Measurements from ENCODE around the gene COMMD10. TPM values are rescaled to one million over a fixed set of nuclear protein-coding genes. Genes with fewer than 3 reads are reported as not detected.
A peak's percentile ranks its signal among the peaks of the same experiment; 100 is the strongest.

COMMD10 gene
- total RNA-seq, 1 experiment from 2014 or later = 39.8 TPM

GRCh38 chr5:116137544-116138378 lies 52.9 kb downstream of the COMMD10 start:
- TF ChIP-seq, protein P1, sequence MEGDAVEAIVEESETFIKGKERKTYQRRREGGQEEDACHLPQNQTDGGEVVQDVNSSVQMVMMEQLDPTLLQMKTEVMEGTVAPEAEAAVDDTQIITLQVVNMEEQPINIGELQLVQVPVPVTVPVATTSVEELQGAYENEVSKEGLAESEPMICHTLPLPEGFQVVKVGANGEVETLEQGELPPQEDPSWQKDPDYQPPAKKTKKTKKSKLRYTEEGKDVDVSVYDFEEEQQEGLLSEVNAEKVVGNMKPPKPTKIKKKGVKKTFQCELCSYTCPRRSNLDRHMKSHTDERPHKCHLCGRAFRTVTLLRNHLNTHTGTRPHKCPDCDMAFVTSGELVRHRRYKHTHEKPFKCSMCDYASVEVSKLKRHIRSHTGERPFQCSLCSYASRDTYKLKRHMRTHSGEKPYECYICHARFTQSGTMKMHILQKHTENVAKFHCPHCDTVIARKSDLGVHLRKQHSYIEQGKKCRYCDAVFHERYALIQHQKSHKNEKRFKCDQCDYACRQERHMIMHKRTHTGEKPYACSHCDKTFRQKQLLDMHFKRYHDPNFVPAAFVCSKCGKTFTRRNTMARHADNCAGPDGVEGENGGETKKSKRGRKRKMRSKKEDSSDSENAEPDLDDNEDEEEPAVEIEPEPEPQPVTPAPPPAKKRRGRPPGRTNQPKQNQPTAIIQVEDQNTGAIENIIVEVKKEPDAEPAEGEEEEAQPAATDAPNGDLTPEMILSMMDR (IDR thresholded peaks at IDR 0.05; ENCODE audit: unreplicated experiment) = peak; percentile 70
- DNase-seq = peak; percentile 36
- H3K36me3 Mint-ChIP-seq (ENCODE audit: insufficient read depth, unreplicated experiment) = no peaks in the 10 kb centered on the region
- no peak overlapping the region for H3K27ac Mint-ChIP-seq (ENCODE audit: unreplicated experiment)
- intact Hi-C loops (cut with micrococcal nuclease; ENCODE audit: unreplicated experiment) = loop anchor here (2.0 to 10.0 kb wide), 8 partner anchors 135 to 1317 kb away; partner anchors contain the start of gene SEMA6A
- no TSS peak for BruUV-seq (replicated peaks)
- CTCF ChIA-PET = no interaction called here
- no peaks in the 10 kb centered on the region for H3K9me3 Mint-ChIP-seq (ENCODE audit: low read depth, unreplicated experiment)
- no peaks in the 10 kb centered on the region for H3K27me3 Mint-ChIP-seq (ENCODE audit: unreplicated experiment)
- no peak overlapping the region for H3K4me3 Mint-ChIP-seq (ENCODE audit: low read depth, unreplicated experiment)
- H3K4me1 Mint-ChIP-seq (ENCODE audit: low read depth, unreplicated experiment) = no peaks in the 10 kb centered on the region

- Mint-ChIP-seq H3K4me1 (ENCODE audit: low read depth, unreplicated experiment) (no peaks in the 10 kb centered on the region), H3K27ac (ENCODE audit: unreplicated experiment) (no peak overlapping the region), H3K36me3 (ENCODE audit: insufficient read depth, unreplicated experiment) (no peaks in the 10 kb centered on the region), H3K4me3 (ENCODE audit: low read depth, unreplicated experiment) (no peak overlapping the region), H3K27me3 (ENCODE audit: unreplicated experiment) (no peaks in the 10 kb centered on the region), H3K9me3 (ENCODE audit: low read depth, unreplicated experiment) (no peaks in the 10 kb centered on the region)
- CTCF ChIA-PET = interaction anchor here (1.1 kb wide), 1 partner anchor 219 kb away, joined by 3 read pairs; no protein-coding TSS in a partner anchor
- TF ChIP-seq, protein P1 (IDR thresholded peaks at IDR 0.05; ENCODE audit: unreplicated experiment) = no peak
- BruUV-seq (replicated peaks) = no TSS peak
- DNase-seq = no peak
- intact Hi-C loops (cut with micrococcal nuclease; ENCODE audit: unreplicated experiment) = no loop called here
Observed at GRCh38 chr5:116142495-116142894, 57.7 kb downstream of the COMMD10 start.

GRCh38 chr5:116144103-116144502 lies 59.3 kb downstream of the COMMD10 start:
- Mint-ChIP-seq H3K4me3 (ENCODE audit: low read depth, unreplicated experiment) (no peak overlapping the region), H3K36me3 (ENCODE audit: insufficient read depth, unreplicated experiment) (no peaks in the 10 kb centered on the region), H3K27ac (ENCODE audit: unreplicated experiment) (no peak overlapping the region), H3K4me1 (ENCODE audit: low read depth, unreplicated experiment) (no peaks in the 10 kb centered on the region), H3K27me3 (ENCODE audit: unreplicated experiment) (no peaks in the 10 kb centered on the region), H3K9me3 (ENCODE audit: low read depth, unreplicated experiment) (no peaks in the 10 kb centered on the region)
- TF ChIP-seq, protein P1 (IDR thresholded peaks at IDR 0.05; ENCODE audit: unreplicated experiment) = no peak
- no peak for DNase-seq
- intact Hi-C loops (cut with micrococcal nuclease; ENCODE audit: unreplicated experiment) = no loop called here
- BruUV-seq (replicated peaks) = no TSS peak
- CTCF ChIA-PET = no interaction called here

- TF ChIP-seq, protein P1 (IDR thresholded peaks at IDR 0.05; ENCODE audit: unreplicated experiment) = no peak
- no peak for DNase-seq
- CTCF ChIA-PET = no interaction called here
- intact Hi-C loops (cut with micrococcal nuclease; ENCODE audit: unreplicated experiment) = no loop called here
- Mint-ChIP-seq H3K4me1 (ENCODE audit: low read depth, unreplicated experiment) (no peaks in the 10 kb centered on the region), H3K27ac (ENCODE audit: unreplicated experiment) (no peak overlapping the region), H3K9me3 (ENCODE audit: low read depth, unreplicated experiment) (no peaks in the 10 kb centered on the region), H3K4me3 (ENCODE audit: low read depth, unreplicated experiment) (no peak overlapping the region), H3K27me3 (ENCODE audit: unreplicated experiment) (no peaks in the 10 kb centered on the region), H3K36me3 (ENCODE audit: insufficient read depth, unreplicated experiment) (no peaks in the 10 kb centered on the region)
- no TSS peak for BruUV-seq (replicated peaks)
Observed at GRCh38 chr5:116144991-116145390, 60.2 kb downstream of the COMMD10 start.

All from Calu3 (cell line).